ENCODE measurements around the gene ATP9B.

- TF ChIP-seq CTCF (conservative IDR thresholded peaks at IDR 0.05) (no peak), ZFX (IDR thresholded peaks at IDR 0.05) (no peak)
These were observed 179.4 kb downstream of the ATP9B start for GRCh38 chr18:79248495-79249060.
